GM21737 (cell line): ENCODE measurements around the gene SNAPC2.
"Not testable (repeated sequence)": the region's sequence is repeated elsewhere in the genome, so short reads cannot be mapped to it uniquely, and the experiment has no call there.

Experiments used
- ATAC-seq: cut with Tn5 transposase; IDR thresholded peaks from one replicate; pipeline ENCODE4 v1.9.1; 2021; ENCODE audit warnings: mild to moderate bottlenecking, moderate library complexity; ENCODE audit not compliant: unreplicated experiment

The SNAPC2 gene

GRCh38 chr19:7888145-7888825, 31.9 kb upstream of the SNAPC2 start, which contains the start of gene LRRC8E:
Gene LRRC8E (plus strand): TSS chr19:7888510. CDS start chr19:7895604, 7,094 bp downstream.
- ATAC-seq, result no peak

DNA sequence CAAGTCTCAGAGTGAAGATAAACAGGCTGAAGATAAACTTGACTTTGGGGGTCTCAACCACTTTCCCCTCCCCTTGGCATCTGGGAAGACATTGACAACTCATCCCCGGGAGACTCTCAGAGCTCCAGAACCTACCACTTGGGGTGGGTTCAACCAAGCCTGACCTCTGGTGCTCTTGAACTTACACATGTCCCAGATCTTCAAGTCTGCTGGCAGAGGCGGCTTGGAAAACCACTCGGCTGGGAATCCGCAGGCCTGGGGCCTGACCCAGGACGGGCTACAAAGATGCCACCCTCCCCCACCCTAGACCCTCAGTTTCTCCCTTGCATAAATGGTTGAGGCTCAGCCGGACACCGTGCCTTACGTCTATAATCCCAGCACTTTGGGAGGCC, 31.3 kb upstream of the SNAPC2 start:
- no peak for ATAC-seq

GRCh38 chr19:7893362-7894101, 26.6 kb upstream of the SNAPC2 start:
- ATAC-seq, result not testable (repeated sequence)

DNA sequence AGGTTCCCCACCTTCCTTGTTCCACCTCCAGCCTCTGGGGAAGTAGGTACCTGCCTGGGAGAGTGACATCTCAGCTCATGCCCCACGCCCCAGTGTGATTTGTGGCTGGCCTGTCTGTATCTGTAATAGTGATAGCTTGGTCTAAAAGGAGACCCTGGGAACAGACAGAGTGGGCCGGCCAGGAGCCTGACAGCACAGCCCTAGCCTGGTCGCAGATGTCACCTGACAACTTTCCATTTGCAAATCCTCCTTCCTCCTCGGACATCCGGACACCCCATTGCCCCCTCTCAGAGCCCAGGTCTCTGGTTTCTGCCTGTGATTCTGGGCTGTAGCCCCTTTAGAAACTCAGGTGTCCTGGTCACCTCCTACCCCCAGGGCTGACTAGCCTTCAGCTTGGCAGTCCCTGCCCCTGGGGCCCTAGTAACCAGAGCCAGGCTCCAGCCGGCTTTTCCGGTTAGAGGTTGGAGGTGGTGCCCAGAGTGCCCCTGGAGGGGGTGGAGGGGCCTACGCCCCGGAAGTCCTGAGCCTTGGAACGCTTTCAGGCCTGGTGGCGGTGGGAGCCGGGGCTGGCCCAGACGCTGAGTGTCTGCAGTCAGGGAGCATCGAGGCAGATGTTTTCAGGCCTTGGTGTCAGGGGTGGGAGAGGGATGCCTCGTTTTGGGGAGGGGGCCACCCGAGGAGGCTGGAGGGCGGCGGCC, 25.4 kb upstream of the SNAPC2 start:
- no peak for ATAC-seq

DNA sequence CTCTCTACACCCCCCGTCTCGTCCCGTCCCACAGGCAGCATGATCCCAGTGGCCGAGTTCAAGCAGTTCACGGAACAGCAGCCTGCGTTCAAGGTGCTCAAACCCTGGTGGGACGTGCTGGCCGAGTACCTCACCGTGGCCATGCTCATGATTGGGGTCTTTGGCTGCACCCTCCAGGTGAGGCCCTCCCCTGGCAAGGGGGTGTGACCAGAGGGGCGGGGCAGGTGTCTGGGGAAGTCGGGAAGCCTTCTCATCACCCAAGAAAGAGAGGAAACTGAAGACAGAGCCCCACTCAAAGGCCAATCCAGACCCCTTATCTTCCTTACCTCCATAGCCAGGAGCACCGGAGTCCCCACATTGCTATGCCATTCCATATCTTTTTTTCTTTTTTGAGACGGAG, 24.6 kb upstream of the SNAPC2 start:
- ATAC-seq, result no peak

GRCh38 chr19:7897292-7897691, 22.8 kb upstream of the SNAPC2 start:
- no peak for ATAC-seq

DNA sequence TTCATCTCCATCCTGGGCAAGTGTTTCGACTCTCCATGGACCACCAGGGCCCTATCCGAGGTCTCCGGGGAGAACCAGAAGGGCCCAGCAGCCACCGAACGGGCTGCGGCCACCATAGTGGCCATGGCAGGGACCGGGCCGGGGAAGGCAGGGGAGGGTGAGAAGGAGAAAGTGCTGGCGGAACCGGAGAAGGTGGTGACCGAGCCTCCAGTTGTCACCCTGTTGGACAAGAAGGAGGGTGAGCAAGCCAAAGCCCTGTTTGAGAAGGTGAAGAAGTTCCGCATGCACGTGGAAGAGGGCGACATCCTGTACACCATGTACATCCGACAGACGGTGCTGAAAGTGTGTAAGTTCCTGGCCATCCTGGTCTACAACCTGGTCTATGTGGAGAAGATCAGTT, 21.2 kb upstream of the SNAPC2 start:
- no peak for ATAC-seq

DNA sequence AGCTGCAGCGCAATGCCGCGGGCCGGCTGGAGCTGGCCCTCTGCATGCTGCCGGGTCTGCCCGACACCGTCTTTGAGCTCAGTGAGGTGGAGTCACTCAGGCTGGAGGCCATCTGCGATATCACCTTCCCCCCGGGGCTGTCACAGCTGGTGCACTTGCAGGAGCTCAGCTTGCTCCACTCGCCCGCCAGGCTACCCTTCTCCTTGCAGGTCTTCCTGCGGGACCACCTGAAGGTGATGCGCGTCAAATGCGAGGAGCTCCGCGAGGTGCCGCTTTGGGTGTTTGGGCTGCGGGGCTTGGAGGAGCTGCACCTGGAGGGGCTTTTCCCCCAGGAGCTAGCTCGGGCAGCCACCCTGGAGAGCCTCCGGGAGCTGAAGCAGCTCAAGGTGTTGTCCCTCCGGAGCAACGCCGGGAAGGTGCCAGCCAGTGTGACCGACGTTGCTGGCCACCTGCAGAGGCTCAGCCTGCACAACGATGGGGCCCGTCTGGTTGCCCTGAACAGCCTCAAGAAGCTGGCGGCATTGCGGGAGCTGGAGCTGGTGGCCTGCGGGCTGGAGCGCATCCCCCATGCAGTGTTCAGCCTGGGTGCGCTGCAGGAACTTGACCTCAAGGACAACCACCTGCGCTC, 20.3 kb upstream of the SNAPC2 start:
- ATAC-seq, result no peak

DNA sequence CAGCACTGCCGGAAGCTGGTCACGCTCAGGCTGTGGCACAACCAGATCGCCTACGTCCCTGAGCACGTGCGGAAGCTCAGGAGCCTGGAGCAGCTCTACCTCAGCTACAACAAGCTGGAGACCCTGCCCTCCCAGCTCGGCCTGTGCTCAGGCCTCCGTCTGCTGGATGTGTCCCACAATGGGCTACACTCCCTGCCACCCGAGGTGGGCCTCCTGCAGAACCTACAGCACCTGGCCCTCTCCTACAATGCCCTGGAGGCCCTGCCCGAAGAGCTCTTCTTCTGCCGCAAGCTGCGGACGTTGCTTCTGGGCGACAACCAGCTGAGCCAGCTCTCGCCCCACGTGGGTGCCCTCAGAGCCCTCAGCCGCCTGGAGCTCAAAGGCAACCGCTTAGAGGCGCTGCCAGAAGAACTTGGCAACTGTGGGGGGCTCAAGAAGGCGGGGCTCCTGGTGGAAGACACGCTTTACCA, 19.7 kb upstream of the SNAPC2 start:
- ATAC-seq, result no peak

GRCh38 chr19:7900931-7901330, 19.2 kb upstream of the SNAPC2 start:
- ATAC-seq, result no peak

DNA sequence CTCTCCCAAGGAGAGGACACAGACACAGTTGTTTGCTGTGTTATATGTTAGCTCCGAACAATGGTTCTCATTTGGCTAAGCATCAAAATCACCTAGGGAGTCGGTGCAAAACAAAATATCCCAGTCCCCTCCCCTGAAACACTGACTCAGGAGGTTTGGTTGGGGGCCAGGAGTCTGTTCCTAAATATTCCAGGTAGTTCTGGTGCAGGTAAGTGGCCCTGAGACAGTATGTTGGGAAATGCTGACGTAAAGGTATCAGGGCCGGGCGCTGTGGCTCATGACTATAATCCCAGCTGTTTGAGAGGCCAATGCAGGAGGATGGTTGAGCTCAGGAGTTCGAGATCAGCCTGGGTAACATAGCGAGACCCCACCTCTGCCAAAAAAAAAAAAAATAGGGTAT, 18.8 kb upstream of the SNAPC2 start:
- no peak for ATAC-seq

DNA sequence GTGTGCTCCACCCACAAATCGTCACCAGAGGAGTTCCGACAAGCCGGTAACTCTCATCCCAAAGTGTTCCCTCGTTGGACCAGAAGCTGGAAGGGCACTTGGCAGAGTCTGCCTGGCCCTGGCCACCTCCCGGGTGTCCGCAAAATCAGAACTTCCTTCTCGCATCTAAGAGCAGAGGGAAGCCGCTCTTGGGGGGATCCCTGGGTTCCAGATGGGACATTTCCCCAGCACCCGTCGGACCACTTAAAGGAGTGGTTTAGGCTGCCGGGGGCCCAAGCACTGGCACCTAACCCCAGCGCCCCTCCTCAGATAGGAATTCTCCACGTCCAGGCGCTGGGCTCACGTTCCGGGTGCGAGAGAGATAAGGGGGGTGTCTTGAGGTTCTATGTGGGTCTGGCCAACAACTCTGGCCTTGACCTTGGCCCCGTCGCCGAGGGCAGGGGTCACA, 17.3 kb upstream of the SNAPC2 start:
- no peak for ATAC-seq

DNA sequence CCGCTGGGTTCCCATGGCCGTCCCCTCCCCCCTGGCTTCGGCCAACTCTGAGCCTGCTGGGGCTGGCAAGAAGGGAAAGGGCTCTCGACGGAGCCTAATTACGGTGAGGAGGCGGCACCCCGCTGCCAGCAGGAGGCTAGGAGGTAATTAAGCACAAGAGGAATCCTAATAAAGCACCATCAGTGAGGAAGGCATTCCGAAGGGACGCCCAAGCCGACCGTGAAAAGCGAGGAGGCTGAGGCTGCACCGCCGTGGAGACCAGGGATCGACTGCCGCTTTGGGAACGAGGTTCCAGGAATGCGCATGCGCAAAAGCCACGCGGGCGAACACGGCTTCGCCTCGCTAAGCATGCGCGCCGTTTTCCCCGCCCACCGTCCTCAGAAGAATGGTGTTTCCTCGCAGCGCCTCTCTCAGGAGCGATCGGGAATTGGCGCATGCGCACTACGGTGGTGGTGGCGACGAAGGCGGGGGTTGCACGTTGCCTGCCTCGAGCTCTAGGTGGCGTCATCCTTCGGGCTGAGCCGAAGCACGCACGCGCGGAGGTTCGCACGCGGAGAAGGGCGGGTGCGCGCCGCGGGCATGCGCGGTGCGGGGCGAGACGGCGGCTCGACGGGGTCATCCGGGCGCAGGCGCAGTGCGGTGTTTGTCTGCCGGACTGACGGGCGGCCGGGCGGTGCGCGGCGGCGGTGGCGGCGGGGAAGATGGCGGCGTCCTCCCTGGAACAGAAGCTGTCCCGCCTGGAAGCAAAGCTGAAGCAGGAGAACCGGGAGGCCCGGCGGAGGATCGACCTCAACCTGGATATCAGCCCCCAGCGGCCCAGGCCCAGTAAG, 16.7 kb upstream of the SNAPC2 start, which contains the start of gene MAP2K7:
Gene MAP2K7 (plus strand): TSS at position 634 of the 830 bp plus-strand sequence. CDS start 68 bp downstream, at position 702.
- ATAC-seq, result peak; percentile 64

DNA sequence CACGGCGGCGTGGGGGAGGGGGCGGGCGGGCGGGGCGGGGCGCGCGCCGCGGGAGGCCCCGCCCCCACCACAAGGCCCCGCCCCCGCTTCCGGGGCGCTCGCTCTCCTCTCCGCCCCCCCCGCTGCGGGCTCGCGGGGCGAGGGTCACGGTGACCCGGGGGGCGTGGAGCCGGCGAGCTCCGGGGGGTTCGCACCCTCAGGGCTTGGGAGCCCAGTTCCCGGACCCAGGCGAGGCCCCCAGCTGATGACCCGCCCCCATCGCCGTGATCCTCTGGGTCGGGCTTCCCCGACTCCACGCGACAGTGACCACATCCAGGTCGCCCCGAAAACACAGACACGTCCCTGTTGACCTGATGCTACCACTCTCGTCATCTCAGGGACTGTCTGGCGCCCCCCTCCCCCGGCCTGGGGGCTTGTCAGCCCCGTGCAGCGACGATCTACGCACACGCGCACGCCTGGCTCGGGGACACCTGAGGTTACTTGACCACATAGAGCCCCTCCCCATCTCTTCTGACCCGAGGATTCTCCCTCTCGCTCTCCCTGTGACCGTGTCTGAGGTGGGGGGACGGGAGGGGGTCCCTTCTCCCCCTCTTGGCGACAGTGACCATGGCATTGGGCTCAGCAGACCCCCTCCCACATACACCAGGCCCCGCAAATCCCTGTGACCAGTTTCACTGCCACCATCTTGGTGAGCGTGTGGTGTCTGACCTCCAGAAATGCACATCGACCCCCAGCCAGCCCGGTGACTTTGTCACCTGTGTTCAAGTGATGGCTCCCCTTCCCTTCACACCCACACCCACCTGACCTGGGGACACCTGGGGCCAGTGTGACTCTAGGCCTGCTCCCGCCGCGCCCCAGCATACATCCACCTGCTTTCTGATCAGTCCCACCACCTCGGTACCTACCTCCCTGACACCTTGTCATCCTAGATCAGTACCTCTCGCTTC, 15.8 kb upstream of the SNAPC2 start:
- ATAC-seq, result peak; percentile 29

- no peak for ATAC-seq
Observed at GRCh38 chr19:7905268-7905667, 14.9 kb upstream of the SNAPC2 start.

DNA sequence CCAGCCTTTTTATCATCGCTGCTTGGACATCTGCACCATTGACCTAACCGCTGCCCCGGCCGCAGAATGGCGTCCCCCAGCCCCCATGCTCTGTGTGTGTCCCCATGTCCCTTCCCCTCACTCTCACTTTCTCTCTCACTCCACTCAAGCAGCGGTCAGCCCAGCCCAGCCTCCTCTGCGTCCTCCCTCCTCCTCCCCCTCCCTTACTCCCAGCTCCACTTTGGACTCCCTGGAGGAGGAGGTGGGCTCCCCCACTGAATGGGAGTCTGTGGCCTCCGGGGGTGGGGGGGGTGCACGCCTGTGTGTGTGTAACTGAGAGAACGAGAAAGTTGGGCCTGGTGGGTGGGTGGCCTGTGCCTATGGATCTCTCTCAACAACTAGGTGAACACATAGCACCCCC, 14.3 kb upstream of the SNAPC2 start:
- no peak for ATAC-seq

DNA sequence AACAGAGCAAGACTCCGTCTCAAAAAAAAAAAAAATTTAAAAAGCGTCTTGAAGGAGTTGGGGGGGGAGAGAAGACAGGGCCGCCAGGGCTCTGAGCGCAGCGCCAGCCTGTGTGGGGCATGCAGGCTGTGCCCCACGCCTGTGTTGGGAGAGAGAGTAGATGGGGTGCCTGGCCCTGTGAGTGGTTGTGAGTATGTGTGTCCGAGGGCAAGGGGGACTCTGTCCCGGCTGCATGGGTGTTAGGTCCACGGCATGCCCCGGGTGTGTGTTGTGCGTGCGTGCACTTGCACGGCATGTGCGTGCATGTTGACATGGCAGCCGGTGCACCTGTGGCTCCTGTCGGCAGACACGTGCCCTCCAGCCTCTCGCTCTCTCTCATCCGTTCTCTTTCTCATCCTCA, 13.0 kb upstream of the SNAPC2 start:
- ATAC-seq, result no peak

DNA sequence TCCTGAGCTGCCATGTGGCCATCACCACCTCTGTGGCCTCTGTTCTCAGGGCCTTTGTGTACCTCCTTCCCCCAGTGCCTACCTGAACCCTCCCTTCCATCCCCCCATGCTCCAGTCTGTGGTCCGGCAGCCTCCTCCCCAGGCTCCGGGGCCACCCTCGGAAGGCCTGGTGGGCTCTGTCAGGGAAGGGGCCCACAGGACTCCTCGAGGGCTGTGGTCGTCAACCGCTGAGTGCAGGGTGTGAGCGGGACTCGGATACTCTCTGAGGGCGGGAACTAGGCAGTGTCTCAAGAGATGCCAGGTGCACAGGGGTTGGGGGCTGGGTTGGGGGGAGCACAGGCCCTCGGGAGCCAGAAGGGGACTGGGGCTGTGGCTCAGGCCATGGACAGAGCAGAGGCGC, 12.6 kb upstream of the SNAPC2 start:
- no peak for ATAC-seq

DNA sequence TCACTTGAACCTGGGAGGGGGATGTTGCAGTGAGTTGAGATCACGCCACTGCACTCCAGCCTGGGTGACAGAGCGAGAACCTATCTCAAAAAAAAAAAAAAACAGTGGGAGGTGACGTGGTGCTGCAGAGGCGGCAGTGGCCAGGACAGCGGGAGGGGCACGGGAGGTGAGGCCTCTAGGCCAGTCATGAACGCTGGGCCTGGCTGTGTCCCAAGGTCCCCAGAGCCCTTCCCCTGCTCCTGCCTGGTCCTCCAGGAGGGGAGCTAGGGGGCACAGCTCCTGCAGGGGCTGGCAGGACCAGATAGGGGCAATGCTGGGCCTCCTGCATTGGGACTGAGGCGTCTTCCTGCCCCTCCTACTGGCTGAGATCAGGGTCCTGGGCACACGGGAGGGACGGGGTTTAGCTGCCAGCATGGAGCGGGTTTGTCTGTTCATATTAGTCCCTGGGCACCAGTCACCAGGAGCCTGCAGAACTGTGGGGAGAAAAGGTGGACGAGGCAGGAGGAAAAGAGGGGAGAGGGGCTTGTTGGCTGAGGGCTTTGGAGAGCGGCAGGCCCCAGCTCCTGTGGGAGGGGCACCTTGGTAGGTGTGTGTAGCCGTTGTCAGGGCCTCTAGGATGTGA, 11.9 kb upstream of the SNAPC2 start:
- no peak for ATAC-seq
